KMS-11 (cell line): ENCODE results near the gene BFAR.

ENCODE experiments used
- H2AFZ ChIP-seq: fragments of 200-600 bp; sonication (generic); 2 replicates; pipeline ENCODE4 v1.6.1; 2016; ENCODE audit warnings: antibody characterized with exemption, mixed run types, low read depth
- H3K27ac ChIP-seq: fragments of 200-600 bp; sonication (generic); 2 replicates; pipeline ENCODE4 v1.6.1; 2016; ENCODE audit warnings: mild to moderate bottlenecking, mixed run types
- H3K27me3 ChIP-seq: fragments of 200-600 bp; sonication (generic); 2 replicates; pipeline ENCODE4 v1.6.1; 2017; ENCODE audit warnings: mild to moderate bottlenecking, low read depth, mixed run types, moderate library complexity; ENCODE audit not compliant: insufficient read depth
- H3K36me3 ChIP-seq: fragments of 200-600 bp; sonication (generic); 2 replicates; pipeline ENCODE4 v1.6.1; 2017; ENCODE audit warnings: mild to moderate bottlenecking, mixed run types; ENCODE audit not compliant: insufficient read depth
- H3K4me1 ChIP-seq: fragments of 200-600 bp; sonication (generic); 2 replicates; pipeline ENCODE4 v1.6.1; 2016; ENCODE audit warnings: mild to moderate bottlenecking, low read depth, mixed run types; ENCODE audit not compliant: poor library complexity, severe bottlenecking
- H3K4me2 ChIP-seq: fragments of 200-600 bp; sonication (generic); 2 replicates; pipeline ENCODE4 v1.7.0; 2016; ENCODE audit warnings: mild to moderate bottlenecking, mixed run types
- H3K4me3 ChIP-seq: fragments of 200-600 bp; sonication (generic); IDR thresholded peaks from 2 replicates; pipeline ENCODE4 v1.6.1; 2017; ENCODE audit warnings: low read depth, low read length, mixed read lengths; ENCODE audit not compliant: insufficient read depth
- H3K79me2 ChIP-seq: fragments of 200-600 bp; sonication (generic); 2 replicates; pipeline ENCODE4 v1.6.1; 2016; ENCODE audit warnings: low read depth, mixed run types; ENCODE audit not compliant: insufficient read depth
- H3K9ac ChIP-seq: fragments of 200-600 bp; sonication (generic); 2 replicates; pipeline ENCODE4 v1.6.1; 2016; ENCODE audit warnings: mild to moderate bottlenecking, mixed run types
- H4K20me1 ChIP-seq: fragments of 200-600 bp; sonication (generic); 2 replicates; pipeline ENCODE4 v1.6.1; 2016; ENCODE audit warnings: mild to moderate bottlenecking, mixed run types; ENCODE audit not compliant: insufficient read depth
- TF ChIP-seq, protein P1 (sequence below): fragments of 200-600 bp; sonication (generic); conservative IDR thresholded peaks from 2 replicates; pipeline ENCODE4 v1.6.1; 2017; ENCODE audit warnings: low read depth, mild to moderate bottlenecking, antibody characterized with exemption, low read length, moderate library complexity, mixed read lengths

Gene BFAR, protein sequence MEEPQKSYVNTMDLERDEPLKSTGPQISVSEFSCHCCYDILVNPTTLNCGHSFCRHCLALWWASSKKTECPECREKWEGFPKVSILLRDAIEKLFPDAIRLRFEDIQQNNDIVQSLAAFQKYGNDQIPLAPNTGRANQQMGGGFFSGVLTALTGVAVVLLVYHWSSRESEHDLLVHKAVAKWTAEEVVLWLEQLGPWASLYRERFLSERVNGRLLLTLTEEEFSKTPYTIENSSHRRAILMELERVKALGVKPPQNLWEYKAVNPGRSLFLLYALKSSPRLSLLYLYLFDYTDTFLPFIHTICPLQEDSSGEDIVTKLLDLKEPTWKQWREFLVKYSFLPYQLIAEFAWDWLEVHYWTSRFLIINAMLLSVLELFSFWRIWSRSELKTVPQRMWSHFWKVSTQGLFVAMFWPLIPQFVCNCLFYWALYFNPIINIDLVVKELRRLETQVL

GRCh38 chr16:14632693-14633569 lies at the start of gene BFAR:
BFAR (plus strand) TSS chr16:14632951; CDS start chr16:14644347, 11,396 bp downstream.
- Histone ChIP-seq H4K20me1 (peaks cover 12% of the 10 kb centered on the region), H3K4me1 (peaks cover 33% of the 10 kb centered on the region), H3K36me3 (no peaks in the 10 kb centered on the region), H3K4me3 (no peak within 1 kb of the TSS), H3K79me2 (peaks cover 64% of the 10 kb centered on the region), H2AFZ (peak within 1 kb of the TSS; percentile 66), H3K4me2 (peak within 1 kb of the TSS; percentile 87), H3K27me3 (no peaks in the 10 kb centered on the region), H3K27ac (peak within 1 kb of the TSS; percentile 51), H3K9ac (peak within 1 kb of the TSS; percentile 80)
- TF ChIP-seq, protein P1, sequence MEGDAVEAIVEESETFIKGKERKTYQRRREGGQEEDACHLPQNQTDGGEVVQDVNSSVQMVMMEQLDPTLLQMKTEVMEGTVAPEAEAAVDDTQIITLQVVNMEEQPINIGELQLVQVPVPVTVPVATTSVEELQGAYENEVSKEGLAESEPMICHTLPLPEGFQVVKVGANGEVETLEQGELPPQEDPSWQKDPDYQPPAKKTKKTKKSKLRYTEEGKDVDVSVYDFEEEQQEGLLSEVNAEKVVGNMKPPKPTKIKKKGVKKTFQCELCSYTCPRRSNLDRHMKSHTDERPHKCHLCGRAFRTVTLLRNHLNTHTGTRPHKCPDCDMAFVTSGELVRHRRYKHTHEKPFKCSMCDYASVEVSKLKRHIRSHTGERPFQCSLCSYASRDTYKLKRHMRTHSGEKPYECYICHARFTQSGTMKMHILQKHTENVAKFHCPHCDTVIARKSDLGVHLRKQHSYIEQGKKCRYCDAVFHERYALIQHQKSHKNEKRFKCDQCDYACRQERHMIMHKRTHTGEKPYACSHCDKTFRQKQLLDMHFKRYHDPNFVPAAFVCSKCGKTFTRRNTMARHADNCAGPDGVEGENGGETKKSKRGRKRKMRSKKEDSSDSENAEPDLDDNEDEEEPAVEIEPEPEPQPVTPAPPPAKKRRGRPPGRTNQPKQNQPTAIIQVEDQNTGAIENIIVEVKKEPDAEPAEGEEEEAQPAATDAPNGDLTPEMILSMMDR: no peak

- Histone ChIP-seq H3K4me1 (peaks cover 12% of the 10 kb centered on the region), H4K20me1 (no peaks in the 10 kb centered on the region), H3K79me2 (no peaks in the 10 kb centered on the region), H3K9ac (no peak overlapping the region), H3K36me3 (peaks cover 5% of the 10 kb centered on the region; the same call in 1 of the 2 replicates), H2AFZ (no peak overlapping the region), H3K4me3 (no peak overlapping the region), H3K4me2 (no peak overlapping the region), H3K27ac (no peak overlapping the region), H3K27me3 (no peaks in the 10 kb centered on the region)
- TF ChIP-seq, protein P1: no peak
Observed at GRCh38 chr16:14585287-14585686, 47.5 kb upstream of the BFAR start.

GRCh38 chr16:14586637-14587305 lies 46.0 kb upstream of the BFAR start:
- Histone ChIP-seq H4K20me1 (no peaks in the 10 kb centered on the region), H3K27me3 (no peaks in the 10 kb centered on the region), H3K4me1 (no peaks in the 10 kb centered on the region), H3K79me2 (no peaks in the 10 kb centered on the region), H3K4me3 (no peak overlapping the region), H2AFZ (no peak overlapping the region), H3K9ac (no peak overlapping the region), H3K36me3 (no peaks in the 10 kb centered on the region), H3K27ac (no peak overlapping the region), H3K4me2 (no peak overlapping the region)
- TF ChIP-seq, protein P1: no peak

GRCh38 chr16:14600164-14600563 lies 32.6 kb upstream of the BFAR start:
- no peaks in the 10 kb centered on the region for H3K4me1 ChIP-seq
- no peaks in the 10 kb centered on the region for H3K79me2 ChIP-seq
- no peak overlapping the region for H3K27ac ChIP-seq
- H3K4me2 ChIP-seq: no peak overlapping the region
- H3K4me3 ChIP-seq: no peak overlapping the region
- H2AFZ ChIP-seq: no peak overlapping the region
- H3K36me3 ChIP-seq: no peaks in the 10 kb centered on the region
- H3K9ac ChIP-seq: no peak overlapping the region
- no peaks in the 10 kb centered on the region for H3K27me3 ChIP-seq
- H4K20me1 ChIP-seq: no peaks in the 10 kb centered on the region
- TF ChIP-seq, protein P1: peak; percentile 61
